Mesenchymal stem cell (in vitro differentiated cells and primary cell): ENCODE results near the gene FKTN.
A peak's percentile ranks its signal among the peaks of the same experiment; 100 is the strongest.
"Not testable (repeated sequence)": the region's sequence is repeated elsewhere in the genome, so short reads cannot be mapped to it uniquely, and the experiment has no call there.

Source experiments
- DNase-seq: peaks from one replicate; pipeline ENCODE4 v3.0.0-alpha.2; 2013
- H2AFZ ChIP-seq: one replicate; pipeline ENCODE4 v1.6.1; 2013; ENCODE audit warnings: low read depth, mild to moderate bottlenecking, control low read depth, inconsistent platforms, low read length, moderate library complexity
- H2AK5ac ChIP-seq: 2 replicates; pipeline ENCODE4 v1.6.1; 2013; ENCODE audit warnings: low read length, moderate library complexity, mild to moderate bottlenecking, inconsistent platforms; ENCODE audit not compliant: severe bottlenecking
- H2BK120ac ChIP-seq: one replicate; pipeline ENCODE4 v1.6.1; 2013; ENCODE audit warnings: low read depth, mild to moderate bottlenecking, inconsistent platforms, low read length, moderate library complexity
- H2BK12ac ChIP-seq, 2 experiments: one replicate each; pipeline ENCODE4 v1.6.1; 2013; ENCODE audit warnings: inconsistent platforms in 2 of 2, low read length in 2 of 2, mild to moderate bottlenecking in 2 of 2, moderate library complexity in 2 of 2, control low read depth in 1 of 2
- H2BK15ac ChIP-seq: one replicate; pipeline ENCODE4 v1.6.1; 2013; ENCODE audit warnings: mild to moderate bottlenecking, low read depth, inconsistent platforms; ENCODE audit not compliant: poor library complexity, severe bottlenecking
- H2BK5ac ChIP-seq: 2 replicates; pipeline ENCODE4 v1.6.1; 2013; ENCODE audit warnings: low read depth, mild to moderate bottlenecking, low read length, control low read depth, inconsistent platforms; ENCODE audit not compliant: poor library complexity, severe bottlenecking
- H3K14ac ChIP-seq, 2 experiments: one replicate each; pipeline ENCODE4 v1.6.1; 2013; ENCODE audit warnings: inconsistent platforms in 2 of 2, low read length in 2 of 2, control low read depth in 1 of 2, mild to moderate bottlenecking in 1 of 2, moderate library complexity in 1 of 2
- H3K18ac ChIP-seq, 2 experiments: one replicate each; pipeline ENCODE4 v1.6.1; 2013; ENCODE audit warnings: inconsistent platforms in 2 of 2, low read length in 2 of 2, control low read depth in 1 of 2, low read depth in 1 of 2, mild to moderate bottlenecking in 1 of 2
- H3K23ac ChIP-seq, 2 experiments: one replicate each; pipeline ENCODE4 v1.6.1; 2013; ENCODE audit warnings: inconsistent platforms in 2 of 2, low read length in 2 of 2, mild to moderate bottlenecking in 2 of 2, moderate library complexity in 2 of 2, control low read depth in 1 of 2
- H3K27ac ChIP-seq: 2 replicates; pipeline ENCODE4 v1.5.1; 2013; ENCODE audit warnings: mild to moderate bottlenecking, moderate library complexity, low read length, control low read depth, inconsistent platforms; ENCODE audit not compliant: poor library complexity, severe bottlenecking
- H3K27me3 ChIP-seq, 2 experiments: 2 replicates each; pipeline versions ENCODE4 v1.6.1 to v1.7.0; 2013; ENCODE audit warnings: low read length in 2 of 2, mild to moderate bottlenecking in 2 of 2, moderate library complexity in 2 of 2, control low read depth in 1 of 2, inconsistent platforms in 1 of 2; ENCODE audit not compliant: control insufficient read depth in 1 of 2, insufficient read depth in 1 of 2
- H3K36me3 ChIP-seq, 2 experiments: 2 replicates each; pipeline versions ENCODE4 v1.6.1 to v1.7.0; 2013; ENCODE audit warnings: low read length in 2 of 2, control low read depth in 1 of 2, inconsistent platforms in 1 of 2, low read depth in 1 of 2, mild to moderate bottlenecking in 1 of 2; ENCODE audit not compliant: insufficient read depth in 2 of 2, control insufficient read depth in 1 of 2
- H3K4ac ChIP-seq, 2 experiments: one replicate each; pipeline ENCODE4 v1.6.1; 2013; ENCODE audit warnings: inconsistent platforms in 2 of 2, low read length in 2 of 2, mild to moderate bottlenecking in 2 of 2, moderate library complexity in 2 of 2, control low read depth in 1 of 2, low read depth in 1 of 2
- H3K4me1 ChIP-seq: 2 replicates; pipeline ENCODE4 v1.6.1; 2013; ENCODE audit warnings: low read depth, low read length, control low read depth; ENCODE audit not compliant: control insufficient read depth, insufficient read depth
- H3K4me2 ChIP-seq: 2 replicates; pipeline ENCODE4 v1.6.1; 2013; ENCODE audit warnings: low read length, mild to moderate bottlenecking, inconsistent platforms; ENCODE audit not compliant: poor library complexity, severe bottlenecking
- H3K4me3 ChIP-seq, 2 experiments: 2 replicates each; pipeline versions ENCODE4 v1.5.1 to v1.7.0; 2013; ENCODE audit warnings: low read length in 2 of 2, mild to moderate bottlenecking in 2 of 2, control low read depth in 1 of 2, low read depth in 1 of 2; ENCODE audit not compliant: insufficient read depth in 1 of 2
- H3K79me1 ChIP-seq: replicated peaks from 2 replicates; pipeline ENCODE4 v1.6.1; 2013; ENCODE audit warnings: mild to moderate bottlenecking, control low read depth, low read length, inconsistent platforms; ENCODE audit not compliant: poor library complexity, severe bottlenecking
- H3K9ac ChIP-seq: 2 replicates; pipeline ENCODE4 v1.7.0; 2013; ENCODE audit warnings: mild to moderate bottlenecking, low read length, moderate library complexity
- H3K9me3 ChIP-seq: 2 replicates; pipeline ENCODE4 v1.7.0; 2013; ENCODE audit warnings: mild to moderate bottlenecking, low read length; ENCODE audit not compliant: control insufficient read depth
- H4K8ac ChIP-seq: one replicate; pipeline ENCODE4 v1.6.1; 2013; ENCODE audit warnings: inconsistent platforms, mild to moderate bottlenecking, low read length, moderate library complexity
- H4K91ac ChIP-seq: one replicate; pipeline ENCODE4 v1.6.1; 2013; ENCODE audit warnings: mild to moderate bottlenecking, low read length, inconsistent platforms
- WGBS: methylation state at CpG from one replicate; pipeline ENCODE4 v1.1.7; 2013; ENCODE audit warnings: mixed read lengths; 5-methylcytosine and 5-hydroxymethylcytosine counted together

Gene FKTN

DNA sequence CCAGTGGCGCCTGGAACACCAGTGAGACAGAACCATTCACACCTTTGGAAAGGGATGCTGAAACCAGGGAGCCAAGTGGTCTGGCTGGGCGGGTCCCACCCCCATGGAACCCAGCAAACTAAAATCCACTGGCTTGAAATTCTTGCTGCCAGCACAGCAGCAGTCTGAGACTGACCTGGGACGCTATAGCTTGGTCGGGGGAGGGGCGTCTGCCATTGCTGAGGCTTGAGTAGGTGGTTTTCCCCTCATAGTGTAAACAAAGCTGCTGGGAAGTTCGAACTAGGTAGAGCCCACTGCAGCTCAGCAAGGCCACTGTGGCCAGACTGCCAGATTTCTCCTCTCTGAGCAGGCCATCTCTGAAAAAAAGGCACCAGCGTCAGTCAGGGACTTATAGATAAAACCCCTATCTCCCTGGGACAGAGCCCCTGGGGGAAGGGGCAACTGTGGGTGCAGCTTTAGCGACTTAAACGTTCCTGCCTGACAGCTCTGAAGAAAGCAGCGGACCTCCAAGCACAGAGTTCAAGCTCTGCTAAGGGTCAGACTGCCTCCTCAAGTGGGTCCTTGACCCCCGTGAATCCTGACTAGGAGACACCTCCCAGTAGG, 42.0 kb upstream of the FKTN start:
- Histone ChIP-seq H2BK5ac (no peak overlapping the region), H3K23ac (no peak overlapping the region), H3K4me2 (no peak overlapping the region), H3K4ac (no peak overlapping the region), H3K36me3 (peaks cover 19 to 42% of the 10 kb centered on the region in 2 experiments), H2BK12ac (no peak overlapping the region), H4K91ac (no peak overlapping the region), H3K14ac (no peak overlapping the region), H3K4me3 (no peak overlapping the region), H2AK5ac (no peak overlapping the region), H3K27me3 (no peaks in the 10 kb centered on the region), H3K27ac (no peak overlapping the region), H3K9me3 (no peaks in the 10 kb centered on the region), H3K18ac (no peak overlapping the region), H2AFZ (no peak overlapping the region), H2BK15ac (peak overlapping the region; percentile 19), H3K4me1 (no peaks in the 10 kb centered on the region), H2BK120ac (no peak overlapping the region), H3K9ac (no peak overlapping the region), H4K8ac (no peak overlapping the region), H3K79me1 (peaks cover 12% of the 10 kb centered on the region)
- WGBS = 71% methylated on average over 11 of the region's 11 CpGs
- no peak for DNase-seq

DNA sequence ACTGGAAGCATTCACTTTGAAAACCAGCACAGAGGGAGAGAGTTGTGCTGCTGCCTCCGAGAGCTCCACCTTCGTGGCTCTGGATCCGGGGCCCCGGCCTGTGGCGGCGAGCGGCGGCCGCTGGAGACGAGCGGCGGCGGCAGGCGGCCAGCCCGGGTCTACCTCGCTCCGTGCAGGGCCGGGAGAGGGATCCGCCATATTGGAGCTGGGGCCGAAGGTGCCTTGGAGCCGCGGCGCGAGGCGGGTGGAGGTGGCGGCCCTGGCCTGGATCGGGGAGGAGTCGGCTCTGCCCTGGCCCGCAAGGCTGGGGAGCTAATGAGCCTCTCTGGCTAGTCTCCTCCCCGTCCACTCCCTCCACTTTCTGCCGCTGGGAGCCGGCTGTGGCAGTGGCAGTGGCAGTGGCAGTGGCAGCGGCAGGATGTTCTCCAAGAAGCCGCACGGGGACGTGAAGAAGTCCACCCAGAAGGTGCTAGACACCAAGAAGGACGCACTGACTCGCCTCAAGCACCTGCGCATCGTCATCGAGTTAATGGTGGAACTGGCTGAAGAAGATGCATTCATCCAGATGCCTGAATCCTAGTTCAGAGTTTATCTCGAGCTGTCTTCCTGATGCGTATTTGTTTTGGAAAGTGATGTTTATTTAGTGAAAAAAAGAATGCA, 38.1 kb upstream of the FKTN start:
- H3K9me3 ChIP-seq, H3K4me2 ChIP-seq, H3K79me1 ChIP-seq, H3K9ac ChIP-seq, H3K18ac ChIP-seq, H3K27ac ChIP-seq, H3K4me1 ChIP-seq, H2BK120ac ChIP-seq, H3K27me3 ChIP-seq, H2AFZ ChIP-seq, H3K23ac ChIP-seq, H3K4ac ChIP-seq, H2BK5ac ChIP-seq, H2BK15ac ChIP-seq, H4K8ac ChIP-seq, H3K14ac ChIP-seq, H2AK5ac ChIP-seq, DNase-seq, H2BK12ac ChIP-seq, H4K91ac ChIP-seq: not testable (repeated sequence)
- Histone ChIP-seq H3K4me3 (peak overlapping the region in 1 of 2 experiments; percentile 51), H3K36me3 (peaks cover 16 to 24% of the 10 kb centered on the region in 2 experiments)
- WGBS = 98% methylated on average over 21 of the region's 43 CpGs

GRCh38 chr9:105520992-105521391, 36.9 kb upstream of the FKTN start:
- not testable (repeated sequence) for H3K4me1 ChIP-seq, H3K23ac ChIP-seq, H2BK15ac ChIP-seq, H3K18ac ChIP-seq, H4K8ac ChIP-seq, H2BK12ac ChIP-seq, H2AFZ ChIP-seq, H3K4me2 ChIP-seq, H3K9ac ChIP-seq, H3K27me3 ChIP-seq, H3K79me1 ChIP-seq, H3K27ac ChIP-seq, H4K91ac ChIP-seq, H2BK5ac ChIP-seq, H2AK5ac ChIP-seq, H3K9me3 ChIP-seq, H3K14ac ChIP-seq, H3K4ac ChIP-seq, DNase-seq, H3K4me3 ChIP-seq, H2BK120ac ChIP-seq
- no CpG with 5 or more reads among the region's 6 CpGs for WGBS
- H3K36me3 ChIP-seq = peaks cover 4 to 12% of the 10 kb centered on the region in 2 experiments

DNA sequence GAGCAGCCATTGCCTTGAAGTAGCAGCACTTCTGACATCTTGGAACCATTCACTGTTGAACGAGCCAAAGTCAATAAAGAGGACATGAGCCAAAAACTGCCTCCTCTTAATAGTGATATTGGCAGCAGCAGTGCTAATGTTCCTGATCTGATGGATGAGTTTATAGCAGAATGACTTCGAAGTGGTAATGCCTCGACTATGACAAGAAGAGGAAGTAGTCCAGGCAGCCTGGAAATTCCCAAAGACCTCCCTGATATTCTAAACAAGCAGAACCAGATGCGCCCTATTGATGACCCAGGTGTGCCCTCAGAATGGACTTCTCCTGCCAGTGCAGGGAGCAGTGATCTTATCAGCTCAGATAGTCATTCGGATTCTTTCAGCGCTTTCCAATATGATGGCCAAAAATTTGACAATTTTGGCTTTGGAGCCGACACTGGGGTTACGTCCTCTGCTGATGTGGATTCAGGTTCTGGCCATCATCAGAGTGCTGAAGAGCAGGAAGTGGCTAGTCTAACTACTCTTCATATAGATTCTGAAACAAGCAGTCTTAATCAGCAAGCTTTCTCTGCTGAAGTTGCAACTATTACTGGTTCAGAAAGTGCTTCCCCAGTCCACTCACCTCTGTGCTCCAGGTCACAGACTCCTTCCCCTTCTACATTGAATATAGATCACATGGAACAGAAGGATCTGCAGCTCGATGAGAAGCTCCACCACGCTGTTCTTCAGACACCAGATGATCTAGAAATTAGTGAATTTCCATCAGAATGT, 35.1 kb upstream of the FKTN start:
- not testable (repeated sequence) for H3K79me1 ChIP-seq, H3K9ac ChIP-seq, H3K27me3 ChIP-seq, H2BK5ac ChIP-seq, H2BK12ac ChIP-seq, H4K8ac ChIP-seq, H2AFZ ChIP-seq, H3K4me2 ChIP-seq, H3K14ac ChIP-seq, H3K4ac ChIP-seq, H4K91ac ChIP-seq, H3K27ac ChIP-seq, H2BK15ac ChIP-seq, H2BK120ac ChIP-seq, H3K4me1 ChIP-seq, H2AK5ac ChIP-seq, H3K36me3 ChIP-seq, H3K18ac ChIP-seq, H3K9me3 ChIP-seq, H3K4me3 ChIP-seq, DNase-seq, H3K23ac ChIP-seq
- 95% methylated on average over 5 of the region's 10 CpGs for WGBS
